Colon (tissue), 2 donors: ENCODE measurements around the gene BABAM2.

Experiments used
- FAIRE-seq: peaks from 2 replicates; lab custom pipeline; 2012; peaks lifted over from hg19 to GRCh38; lab: Jason Lieb, UNC
- donor health status: control.
- donor health status: control.

BABAM2 gene

DNA sequence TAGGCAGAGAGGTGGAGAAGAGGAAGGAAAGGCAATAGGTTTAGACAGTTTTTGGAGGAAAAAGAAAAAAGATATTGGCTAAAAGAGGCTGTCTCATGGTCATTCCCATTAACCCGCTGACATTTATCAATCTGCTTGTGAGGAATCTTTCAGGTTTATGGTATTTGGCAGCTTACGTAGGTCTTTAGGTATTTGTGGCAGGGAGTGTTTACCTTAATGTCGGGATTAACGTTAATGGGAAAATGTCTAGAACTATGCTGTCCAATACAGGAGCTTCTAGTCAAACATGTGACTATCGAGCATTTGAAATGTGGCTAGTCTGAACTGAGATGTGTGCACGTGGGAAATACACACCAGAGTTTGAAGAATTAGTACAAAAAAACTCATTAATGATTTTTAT, 144.2 kb downstream of the BABAM2 start:
- FAIRE-seq = no peak

DNA sequence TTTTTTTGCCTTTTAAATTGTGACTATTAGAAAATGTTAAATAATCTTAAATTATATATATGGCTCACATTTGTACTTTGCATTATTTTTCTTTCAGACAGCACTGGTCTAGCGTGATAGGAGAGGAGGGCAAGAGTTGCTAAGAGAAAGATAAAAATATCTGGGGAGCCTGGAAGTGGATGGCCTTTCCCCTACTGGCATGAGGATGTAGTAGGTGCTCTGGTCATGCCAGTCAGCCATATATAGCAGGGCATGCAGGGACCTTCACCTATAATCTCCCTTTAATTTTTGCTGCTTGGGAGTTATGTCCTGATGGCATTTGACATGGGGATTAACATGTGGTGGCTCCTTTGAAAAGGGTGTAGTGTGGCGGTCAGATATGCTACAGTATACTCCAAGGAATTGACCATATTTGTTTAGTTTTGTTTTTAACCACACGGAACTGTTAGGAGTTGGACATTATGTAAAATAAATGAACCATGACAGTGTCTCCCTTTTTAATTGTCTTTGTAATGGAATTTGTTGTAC, 144.7 kb downstream of the BABAM2 start:
- FAIRE-seq = no peak

DNA sequence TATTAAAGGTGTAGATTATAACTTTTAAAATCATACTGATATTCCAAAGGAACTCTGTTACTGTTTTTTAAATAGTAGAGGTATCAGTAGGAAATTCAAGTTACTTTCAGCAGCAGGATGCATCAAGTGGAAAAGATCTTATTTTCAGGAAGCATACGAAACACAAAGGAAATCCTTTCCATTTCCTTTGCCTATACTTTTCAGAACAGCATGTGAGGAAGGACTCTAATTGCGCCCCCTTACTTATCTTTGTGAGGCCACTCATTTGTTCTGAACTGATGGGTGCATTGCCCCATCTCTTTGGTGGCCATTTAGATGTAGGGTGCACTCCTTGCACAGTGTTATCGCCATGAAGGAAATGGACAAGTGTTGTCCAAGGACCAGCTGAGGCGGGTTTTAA, 145.3 kb downstream of the BABAM2 start:
- FAIRE-seq = no peak

DNA sequence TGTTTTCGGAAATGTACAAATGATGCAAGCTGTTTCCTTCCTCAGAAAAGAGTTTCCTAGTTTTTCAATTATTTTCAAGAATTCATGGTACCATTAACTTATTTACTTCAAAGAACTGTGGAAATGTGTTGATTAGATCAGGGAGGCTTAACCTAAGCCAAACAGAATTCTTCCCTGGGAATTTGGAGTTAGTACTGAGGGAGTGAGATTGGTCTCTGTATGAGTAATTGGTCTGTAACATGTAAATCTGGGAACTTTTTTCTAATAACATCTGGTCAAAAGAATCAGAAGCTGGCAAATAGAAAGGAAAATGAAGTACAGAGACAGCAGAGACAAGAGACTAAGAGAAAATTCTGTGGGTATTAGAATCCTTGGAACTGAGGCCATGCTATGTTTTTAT, 145.8 kb downstream of the BABAM2 start:
- FAIRE-seq = no peak

DNA sequence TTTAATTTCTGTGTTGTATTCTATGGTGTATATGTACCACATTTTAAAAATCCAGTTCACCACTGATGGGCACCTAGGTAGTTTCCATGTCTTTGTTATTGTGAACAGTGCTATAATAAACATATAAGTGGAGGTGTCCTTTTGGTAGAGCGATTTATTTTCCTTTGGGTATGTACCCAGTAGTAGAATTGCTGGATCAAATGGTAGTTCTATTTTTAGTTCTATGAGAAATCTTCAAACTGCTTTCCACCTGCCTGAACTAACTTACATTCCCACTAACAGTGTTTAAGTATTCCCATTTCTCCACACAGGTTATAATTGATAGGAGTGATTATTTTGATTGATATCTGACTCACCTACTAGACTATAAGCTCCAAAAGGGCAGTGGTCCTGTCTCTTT, 148.2 kb downstream of the BABAM2 start:
- FAIRE-seq = no peak

DNA sequence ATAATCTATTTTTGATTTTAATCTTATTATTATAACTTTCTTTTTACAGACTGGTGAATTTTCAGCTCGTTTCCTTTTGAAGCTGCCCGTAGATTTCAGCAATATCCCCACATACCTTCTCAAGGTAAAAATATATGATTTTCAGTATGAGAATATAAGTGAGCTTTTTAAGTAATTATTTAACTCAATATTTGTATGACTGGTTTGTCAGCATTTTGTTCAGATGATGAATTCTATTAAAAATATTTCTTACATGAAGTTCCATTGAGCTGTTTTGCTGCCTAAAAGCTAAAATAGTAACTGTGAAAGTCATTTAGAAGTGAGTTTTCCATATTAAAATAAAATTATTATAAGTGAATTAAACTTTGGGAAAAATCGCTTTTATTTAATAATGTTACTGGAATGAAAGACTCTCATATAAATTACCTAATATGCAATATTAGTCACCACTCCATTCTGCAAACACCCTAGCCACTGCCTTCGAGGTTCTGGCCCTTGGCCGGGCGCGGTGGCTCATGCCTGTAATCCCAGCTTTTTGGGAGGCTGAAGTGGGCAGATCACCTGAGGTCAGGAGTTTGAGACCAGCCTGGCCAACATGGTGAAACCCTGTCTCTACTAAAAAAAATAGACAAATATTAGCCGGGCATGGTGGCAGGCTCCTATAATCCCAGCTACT, 155.3 kb downstream of the BABAM2 start:
- FAIRE-seq = no peak

DNA sequence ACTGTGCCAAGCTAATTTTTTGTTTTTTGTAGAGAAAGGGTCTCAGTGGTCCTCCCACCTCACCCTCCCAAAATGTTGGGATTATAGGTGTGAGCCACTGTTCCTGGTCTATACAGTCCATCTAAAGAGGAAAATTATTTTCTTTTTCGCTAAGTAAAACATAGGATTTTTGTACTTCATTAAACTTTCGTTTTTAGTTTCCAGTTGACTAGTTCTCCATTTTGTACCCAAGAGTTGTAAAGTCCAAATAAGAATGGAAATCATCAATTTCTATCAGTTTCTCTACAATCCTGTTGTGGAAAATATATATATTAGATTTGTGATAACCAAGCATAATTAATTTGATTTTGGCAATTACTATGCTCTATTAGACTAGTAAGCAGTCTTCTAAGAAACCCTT, 156.4 kb downstream of the BABAM2 start:
- no peak for FAIRE-seq

DNA sequence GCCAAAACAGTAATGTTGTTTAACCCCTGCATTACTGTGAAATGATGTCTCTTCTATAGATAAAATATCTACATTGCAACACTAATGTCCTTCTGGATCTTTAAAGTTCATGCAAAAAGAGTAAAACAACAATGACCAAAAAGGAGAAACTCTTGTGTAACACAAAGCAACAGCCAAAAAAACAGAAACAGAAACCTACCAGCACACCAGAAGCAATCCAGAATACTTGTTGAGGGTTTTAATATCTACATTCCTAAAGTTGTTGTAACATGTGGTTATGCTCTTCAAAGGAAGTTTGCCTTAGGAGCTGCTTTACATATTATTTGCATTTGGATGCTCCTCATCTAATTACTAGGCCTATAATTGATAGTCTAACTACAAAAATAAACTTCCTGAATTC, 157.2 kb downstream of the BABAM2 start:
- no peak for FAIRE-seq

DNA sequence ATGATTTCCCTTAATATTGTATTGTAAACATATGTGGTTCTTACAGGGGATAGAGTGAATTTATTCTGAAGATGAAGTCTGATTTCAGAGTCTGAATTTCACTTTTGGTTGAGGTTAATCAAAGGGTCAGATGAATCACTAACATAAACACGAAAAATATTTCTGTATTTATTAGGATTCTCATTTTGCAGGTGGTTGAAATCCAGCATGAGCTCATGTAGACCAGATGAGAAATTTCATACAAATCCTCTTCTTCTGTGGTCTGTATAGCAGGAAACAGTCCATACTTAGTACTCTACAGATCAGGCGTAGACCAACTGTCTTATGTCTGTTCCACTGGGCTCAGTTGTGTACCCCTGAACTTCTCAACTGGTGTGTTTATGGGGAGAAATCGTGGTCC, 157.8 kb downstream of the BABAM2 start:
- no peak for FAIRE-seq

DNA sequence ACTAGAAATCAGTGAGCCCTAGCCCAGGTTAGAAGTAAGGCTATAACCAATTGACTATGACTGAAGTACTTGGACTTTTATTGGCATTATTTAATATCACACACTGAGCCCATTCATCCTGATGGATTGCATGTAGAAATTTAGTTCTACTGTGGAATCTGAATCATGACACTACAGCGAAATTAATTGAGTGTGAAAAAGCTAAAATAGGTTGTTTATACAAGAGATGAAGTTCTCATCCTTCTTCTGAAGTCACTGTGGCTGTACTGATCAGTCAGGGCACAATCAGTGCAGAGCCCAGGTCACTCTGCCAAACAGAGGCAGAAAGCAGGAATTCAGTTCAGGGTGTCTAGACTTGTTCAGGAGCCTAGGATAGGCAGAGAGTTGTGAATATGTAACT, 158.9 kb downstream of the BABAM2 start:
- FAIRE-seq = no peak

DNA sequence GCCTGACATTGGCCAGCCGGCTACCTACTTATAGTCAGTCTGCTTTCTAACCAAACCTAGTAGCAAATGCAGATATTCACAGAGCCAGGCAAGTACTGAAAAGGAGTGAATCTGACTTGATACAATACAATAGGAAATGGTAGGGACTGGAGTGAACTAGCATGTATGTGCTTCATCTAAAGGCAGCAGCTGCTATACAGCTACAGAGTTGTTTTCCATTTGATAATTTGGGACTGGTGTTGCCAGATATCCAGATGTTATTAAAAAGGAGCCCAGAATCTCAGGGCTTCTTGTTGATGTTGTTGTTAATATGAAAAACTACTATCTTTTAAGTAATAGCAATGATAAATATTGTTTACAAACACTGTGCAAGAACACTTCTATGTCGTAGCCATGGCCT, 159.4 kb downstream of the BABAM2 start:
- no peak for FAIRE-seq

DNA sequence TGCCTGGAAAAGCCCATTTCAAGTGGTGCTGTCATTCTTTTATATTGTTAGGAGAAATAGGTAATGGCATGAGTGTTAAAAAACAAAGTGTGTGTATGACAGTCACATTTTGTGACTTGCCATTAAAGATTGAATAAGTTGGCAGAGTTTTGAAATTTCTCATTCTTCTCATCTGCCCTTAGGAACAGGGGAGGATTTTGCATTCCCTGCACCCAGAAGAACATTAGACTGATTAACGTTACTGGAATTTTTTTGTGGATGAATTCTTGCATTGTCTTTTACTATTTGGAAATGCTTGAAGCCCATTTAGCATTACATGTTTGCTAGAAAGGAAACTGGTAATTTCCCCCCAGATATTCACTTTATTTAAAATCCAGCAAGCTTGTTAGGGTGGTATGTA, 162.2 kb downstream of the BABAM2 start:
- FAIRE-seq = no peak

DNA sequence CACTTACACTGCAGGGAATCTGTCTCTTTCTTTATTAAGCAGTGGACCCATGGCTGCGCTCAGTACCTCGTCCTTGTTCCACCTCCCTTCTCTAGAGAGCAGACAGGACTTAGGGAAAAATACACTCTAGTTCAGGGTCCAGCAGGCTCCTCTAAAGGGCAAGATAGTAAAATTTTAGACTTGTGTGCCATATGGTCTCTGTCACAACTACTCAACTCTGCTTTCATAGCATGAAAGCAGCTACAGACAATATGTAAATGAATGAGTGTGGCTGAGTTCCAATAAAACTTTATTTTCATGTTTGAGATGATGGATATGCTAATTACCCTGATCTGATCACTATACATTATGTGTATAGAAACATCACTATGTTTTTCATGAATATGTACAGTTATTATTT, 163.1 kb downstream of the BABAM2 start:
- FAIRE-seq = peak; percentile 43

DNA sequence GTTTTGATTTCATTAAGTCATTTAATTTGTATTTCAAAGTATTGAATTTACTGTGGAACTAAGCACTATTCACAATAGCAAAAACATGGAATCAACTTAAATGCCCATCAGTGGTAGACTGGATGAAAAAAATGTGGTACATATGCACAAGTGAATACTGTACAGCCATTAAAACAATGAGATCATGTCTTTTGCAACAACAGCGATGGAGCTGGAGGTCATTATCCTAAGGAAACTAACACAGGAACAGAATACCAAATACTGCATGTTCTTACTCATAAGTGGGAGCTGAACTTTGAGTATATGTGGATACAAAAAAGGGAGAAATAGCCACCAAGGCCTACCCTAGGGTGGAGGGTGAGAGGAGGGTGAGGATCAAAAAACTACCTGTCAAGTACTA, 164.4 kb downstream of the BABAM2 start:
- no peak for FAIRE-seq

DNA sequence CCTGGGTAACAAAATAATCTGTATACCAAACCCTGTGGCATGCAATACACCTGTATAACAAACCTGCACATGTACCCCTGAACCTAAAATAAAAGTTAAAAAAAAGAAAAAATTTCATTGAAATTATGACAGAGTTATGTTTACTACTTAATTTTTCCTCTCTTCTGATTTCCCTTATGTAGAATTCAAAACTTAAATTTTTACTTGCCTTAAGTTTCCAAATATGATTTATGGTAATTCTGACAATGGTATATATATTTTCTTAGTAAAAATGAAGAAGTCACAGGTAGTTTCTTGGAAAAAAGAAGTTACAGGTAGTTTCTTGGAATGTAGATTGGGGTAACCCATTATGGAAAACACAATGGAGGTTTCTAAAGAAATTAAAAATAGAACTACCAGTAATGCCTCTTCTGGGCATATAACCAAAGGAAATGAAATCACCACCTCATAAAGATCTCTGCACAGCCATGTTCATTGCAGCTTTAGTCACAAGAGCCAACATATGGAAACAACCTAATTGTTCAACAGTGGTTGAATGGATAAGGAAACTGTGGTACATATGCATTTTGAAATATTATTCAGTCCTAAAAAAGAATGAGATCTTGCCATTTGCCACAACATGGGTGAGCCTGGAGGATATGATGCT, 164.9 kb downstream of the BABAM2 start:
- FAIRE-seq = peak; percentile 62

DNA sequence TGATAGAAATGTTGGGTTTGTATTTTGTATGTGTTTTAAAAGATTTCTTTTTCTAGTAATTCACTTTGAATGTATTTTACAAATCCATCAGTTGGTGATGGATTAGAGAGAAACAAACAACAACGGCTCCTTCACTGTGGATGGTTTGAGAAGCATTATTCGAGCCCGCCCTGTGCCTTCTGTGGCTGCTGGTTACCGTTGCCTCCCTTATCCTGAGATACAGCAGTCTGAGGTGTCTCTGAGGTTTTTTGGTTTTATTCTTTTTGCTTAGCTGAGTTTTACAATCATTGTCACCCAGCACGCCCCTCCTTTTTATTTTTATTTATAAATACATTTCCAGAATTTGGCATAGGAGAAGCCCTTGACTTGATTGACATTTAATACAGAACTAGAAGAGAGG, 168.3 kb downstream of the BABAM2 start:
- FAIRE-seq = no peak

DNA sequence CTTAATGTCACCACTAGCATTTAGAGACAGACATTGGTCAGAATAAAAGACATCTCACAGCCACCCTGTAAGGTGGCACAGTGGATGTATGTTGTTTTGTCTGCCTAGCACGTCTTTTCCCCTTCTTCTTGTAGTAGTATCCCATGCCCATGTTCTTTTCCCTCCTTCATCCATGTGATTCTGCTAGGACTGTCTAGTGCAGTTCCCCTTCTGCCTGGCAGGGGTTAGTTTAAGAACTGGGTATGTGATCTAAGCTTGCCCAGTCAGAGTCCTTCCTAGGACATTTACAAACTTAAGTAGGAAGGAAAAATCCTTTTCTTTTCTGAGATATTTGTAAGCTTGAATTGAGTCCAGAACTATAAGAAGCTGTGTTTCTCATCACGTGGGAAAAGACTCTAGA, 172.3 kb downstream of the BABAM2 start:
- FAIRE-seq = no peak

DNA sequence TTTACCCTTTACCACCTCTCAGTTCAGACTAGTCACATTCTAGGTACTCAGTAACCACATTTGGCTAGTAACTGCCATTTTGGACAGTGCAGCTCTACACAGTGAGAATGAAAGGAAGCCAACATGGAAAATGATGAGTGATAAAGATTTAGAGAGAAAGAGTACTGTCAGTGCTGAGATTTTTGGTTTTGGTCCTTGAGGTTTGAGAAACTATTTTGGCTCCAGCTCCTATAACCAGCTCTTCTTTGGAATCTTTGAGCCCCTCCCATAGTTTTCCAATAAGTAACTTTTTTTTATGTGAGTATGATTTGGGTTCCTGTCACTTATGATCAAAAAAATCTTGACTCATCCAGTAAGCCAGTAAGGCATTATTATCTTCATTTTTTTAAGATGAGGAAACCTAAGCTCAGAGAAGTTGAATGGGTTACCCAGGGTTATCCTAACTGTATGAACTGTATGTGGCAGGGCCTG, 173.0 kb downstream of the BABAM2 start:
- no peak for FAIRE-seq

DNA sequence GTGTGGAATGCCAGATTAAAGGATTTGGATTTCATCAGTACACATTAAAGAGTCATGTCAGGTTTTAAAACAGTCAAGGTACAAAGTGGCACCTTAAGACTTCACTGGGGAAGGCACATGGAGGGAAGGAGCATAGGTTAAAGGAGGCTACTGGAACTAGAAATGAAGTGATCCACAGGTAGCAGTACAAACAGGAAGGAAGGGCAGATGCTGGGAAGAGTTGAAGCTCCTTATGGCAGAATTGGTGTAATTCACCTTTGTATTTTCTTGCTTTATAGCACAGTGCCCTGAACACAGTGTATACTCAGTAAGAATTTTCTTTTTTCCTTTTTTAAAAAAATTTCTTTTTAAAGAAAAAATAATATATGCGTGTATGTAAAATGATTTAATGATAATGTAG, 177.1 kb downstream of the BABAM2 start:
- FAIRE-seq = no peak

DNA sequence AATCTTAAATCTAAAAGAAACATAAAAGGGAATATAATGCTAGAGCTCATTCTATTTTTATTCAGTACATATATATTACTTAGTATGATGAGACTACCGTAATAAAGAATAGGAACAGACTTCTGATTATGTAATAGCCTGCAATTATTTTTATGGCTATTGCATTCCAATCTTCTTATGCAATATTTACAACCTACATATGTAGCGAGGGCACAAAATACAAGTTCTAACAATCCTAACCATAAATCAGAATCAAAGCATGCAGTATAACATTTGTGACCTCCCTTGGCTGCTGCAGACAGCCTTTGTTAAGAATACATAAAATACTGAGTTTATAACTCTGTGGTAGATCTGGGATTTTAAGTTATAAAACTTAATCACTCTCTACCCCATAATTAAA, 177.6 kb downstream of the BABAM2 start:
- peak; percentile 65 for FAIRE-seq

DNA sequence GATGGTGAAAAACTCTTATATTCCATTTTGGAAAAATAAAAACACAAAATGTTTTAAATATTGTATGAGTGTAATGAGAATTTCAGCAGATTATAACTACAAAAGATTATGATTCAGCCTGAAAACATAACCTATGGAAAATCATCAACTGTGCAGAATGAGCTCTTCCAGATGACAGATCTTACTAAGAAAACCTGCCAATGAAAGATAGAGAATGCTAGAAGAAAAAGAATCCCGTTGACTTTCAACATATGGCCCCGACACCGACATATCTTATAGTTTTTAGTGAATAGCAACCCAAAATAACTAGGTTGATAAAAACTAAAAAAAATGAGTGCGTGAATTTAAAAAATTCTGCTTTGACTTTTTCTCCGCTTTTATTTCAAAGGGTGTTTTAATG, 178.0 kb downstream of the BABAM2 start:
- no peak for FAIRE-seq

DNA sequence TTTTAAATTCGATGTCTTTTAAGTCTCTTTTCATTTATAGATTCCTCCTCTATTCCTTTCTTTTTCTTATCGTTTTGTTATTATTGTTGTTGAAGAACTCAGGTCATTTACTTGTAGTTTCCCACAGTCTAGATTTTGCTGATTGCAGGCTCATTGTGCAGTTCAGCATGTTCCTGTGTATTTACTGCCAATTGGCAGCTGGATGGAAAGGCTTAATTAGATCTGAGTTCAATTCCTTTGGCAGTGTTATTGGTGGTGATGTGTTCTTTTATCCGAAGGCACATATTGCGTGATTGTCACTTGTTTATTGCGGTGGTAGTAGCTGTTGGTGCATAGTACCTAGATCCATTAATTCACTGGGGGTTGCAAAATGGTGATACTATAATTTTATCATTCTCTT, 180.7 kb downstream of the BABAM2 start:
- FAIRE-seq = no peak

DNA sequence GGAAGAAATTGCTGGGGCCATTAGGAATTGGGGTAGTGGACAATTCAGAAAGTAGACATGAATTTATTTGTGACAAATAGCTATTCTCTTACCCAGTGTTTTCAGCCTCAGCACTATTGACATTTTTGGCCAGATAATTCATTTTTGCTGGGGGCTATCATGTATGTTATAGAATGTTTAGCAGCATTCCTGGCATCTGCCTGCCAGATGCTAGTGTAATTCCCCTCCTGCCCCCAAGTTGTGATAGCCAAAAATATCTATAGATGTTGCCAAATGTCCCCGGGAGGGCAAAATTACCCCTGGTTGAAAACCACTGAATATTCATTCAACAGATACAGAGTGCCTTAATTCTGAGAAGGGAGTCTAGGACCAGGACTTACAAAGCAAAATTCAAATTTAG, 183.6 kb downstream of the BABAM2 start:
- FAIRE-seq = no peak

DNA sequence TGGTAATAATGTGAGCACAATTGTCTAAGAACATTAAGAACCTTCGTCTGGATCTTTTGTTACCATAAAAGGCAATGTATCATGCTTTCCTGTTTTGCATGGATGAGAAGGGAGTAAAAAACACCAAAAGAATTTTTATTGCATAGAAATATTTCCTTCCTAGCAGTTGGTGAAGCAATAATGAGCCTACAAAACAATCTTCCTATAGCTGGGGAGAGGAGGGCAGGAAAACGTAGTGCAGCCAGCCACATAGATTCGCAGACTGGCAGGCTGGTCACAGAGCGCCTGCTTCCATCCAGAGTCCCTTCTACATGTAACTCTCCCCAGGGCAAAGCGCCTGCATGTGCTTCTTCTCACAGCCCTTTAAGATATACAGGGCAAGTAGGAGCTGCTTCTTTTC, 190.4 kb downstream of the BABAM2 start:
- no peak for FAIRE-seq
